Loucy (cell line): ENCODE data around the gene DEDD.
A peak's percentile ranks its signal among the peaks of the same experiment; 100 is the strongest.

Source experiments
- H2AFZ ChIP-seq: fragments of 200-600 bp; sonication (generic); 2 replicates; pipeline ENCODE4 v1.6.0; 2016; ENCODE audit warnings: antibody characterized with exemption, mild to moderate bottlenecking, low read length, moderate library complexity
- H3F3A ChIP-seq: fragments of 200-600 bp; 2 replicates; pipeline ENCODE4 v1.6.0; 2016; ENCODE audit warnings: antibody characterized with exemption, low read depth, mild to moderate bottlenecking
- H3K27me3 ChIP-seq: fragments of 200-600 bp; sonication (generic); 2 replicates; pipeline ENCODE4 v1.6.1; 2014; ENCODE audit warnings: low read length, mild to moderate bottlenecking; ENCODE audit not compliant: insufficient read depth, poor library complexity, severe bottlenecking
- H3K36me3 ChIP-seq: fragments of 200-600 bp; sonication (generic); 2 replicates; pipeline ENCODE4 v1.6.1; 2016; ENCODE audit warnings: low read length; ENCODE audit not compliant: insufficient read depth
- H3K4me1 ChIP-seq: fragments of 200-600 bp; sonication (generic); 2 replicates; pipeline ENCODE4 v1.5.1; 2014; ENCODE audit warnings: low read length, mild to moderate bottlenecking; ENCODE audit not compliant: insufficient read depth, poor library complexity, severe bottlenecking
- H3K4me2 ChIP-seq: fragments of 200-600 bp; sonication (generic); 2 replicates; pipeline ENCODE4 v1.6.0; 2014; ENCODE audit warnings: antibody characterized with exemption, low read length, low read depth, mild to moderate bottlenecking; ENCODE audit not compliant: poor library complexity, severe bottlenecking
- H3K4me3 ChIP-seq: fragments of 200-600 bp; sonication (generic); 2 replicates; pipeline ENCODE4 v1.5.1; 2014; ENCODE audit warnings: low read length, mild to moderate bottlenecking, mixed read lengths; ENCODE audit not compliant: poor library complexity, severe bottlenecking
- H3K79me2 ChIP-seq: fragments of 200-600 bp; sonication (generic); 2 replicates; pipeline ENCODE4 v1.6.1; 2014; ENCODE audit warnings: low read length; ENCODE audit not compliant: insufficient read depth
- H3K9ac ChIP-seq: fragments of 200-600 bp; sonication (generic); 2 replicates; pipeline ENCODE4 v1.6.0; 2014; ENCODE audit warnings: mild to moderate bottlenecking, low read depth, low read length, moderate library complexity; ENCODE audit not compliant: poor library complexity, severe bottlenecking
- H3K9me2 ChIP-seq: fragments of 200-600 bp; sonication (generic); replicated peaks from 2 replicates; pipeline ENCODE4 v1.6.1; 2016; ENCODE audit warnings: low read depth, low read length, mixed read lengths
- H3K9me3 ChIP-seq: fragments of 200-600 bp; sonication (generic); 2 replicates; pipeline ENCODE4 v1.6.1; 2014; ENCODE audit warnings: mild to moderate bottlenecking, antibody characterized with exemption, low read length, low read depth; ENCODE audit not compliant: insufficient read depth
- H4K20me1 ChIP-seq: fragments of 200-600 bp; sonication (generic); 2 replicates; pipeline ENCODE4 v1.6.0; 2014; ENCODE audit warnings: antibody characterized with exemption, low read length, mild to moderate bottlenecking; ENCODE audit not compliant: insufficient read depth, poor library complexity, severe bottlenecking
- CTCF ChIP-seq: fragments of 200-600 bp; sonication (generic); conservative IDR thresholded peaks from 2 replicates; pipeline ENCODE4 v1.5.1; 2014; ENCODE audit warnings: mild to moderate bottlenecking, antibody characterized with exemption, low read length
- EZH2phosphoT487 ChIP-seq: fragments of 200-600 bp; IDR thresholded peaks from 2 replicates; pipeline ENCODE4 v1.6.1; 2018; ENCODE audit warnings: antibody characterized with exemption, mild to moderate bottlenecking, moderate library complexity, borderline replicate concordance

Gene DEDD

GRCh38 chr1:161176468-161177111 lies 44.1 kb upstream of the DEDD start:
- no peak for TF ChIP-seq CTCF
- no peak for TF ChIP-seq EZH2phosphoT487
- peak overlapping the region; percentile 80 for H3K9ac ChIP-seq
- peaks cover 29% of the 10 kb centered on the region for H3K4me1 ChIP-seq
- H3F3A ChIP-seq: no peaks in the 10 kb centered on the region
- H3K36me3 ChIP-seq: peaks cover 23% of the 10 kb centered on the region; the same call in 1 of the 2 replicates
- peaks cover 6% of the 10 kb centered on the region for H4K20me1 ChIP-seq
- H3K4me2 ChIP-seq: peak overlapping the region; percentile 78
- peak overlapping the region; percentile 89 for H2AFZ ChIP-seq
- H3K9me2 ChIP-seq: no peaks in the 10 kb centered on the region
- H3K79me2 ChIP-seq: peaks cover 27% of the 10 kb centered on the region
- peak overlapping the region; percentile 93 for H3K4me3 ChIP-seq
- no peaks in the 10 kb centered on the region for H3K9me3 ChIP-seq
- no peaks in the 10 kb centered on the region for H3K27me3 ChIP-seq

- H3K4me1 ChIP-seq: peaks cover 27% of the 10 kb centered on the region
- no peaks in the 10 kb centered on the region for H3K9me3 ChIP-seq
- TF ChIP-seq CTCF (no peak), EZH2phosphoT487 (no peak)
- no peaks in the 10 kb centered on the region for H3F3A ChIP-seq
- H3K9me2 ChIP-seq: no peaks in the 10 kb centered on the region
- H4K20me1 ChIP-seq: peaks cover 6% of the 10 kb centered on the region
- peaks cover 27% of the 10 kb centered on the region for H3K79me2 ChIP-seq
- H3K4me3 ChIP-seq: peak overlapping the region; percentile 93
- peaks cover 30% of the 10 kb centered on the region; the same call in 1 of the 2 replicates for H3K36me3 ChIP-seq
- peak overlapping the region; percentile 80 for H3K9ac ChIP-seq
- H2AFZ ChIP-seq: no peak overlapping the region
- no peaks in the 10 kb centered on the region for H3K27me3 ChIP-seq
- H3K4me2 ChIP-seq: peak overlapping the region; percentile 78
Measured at GRCh38 chr1:161175771-161176453, 43.4 kb upstream of the DEDD start.

GRCh38 chr1:161174911-161175310 lies 42.4 kb upstream of the DEDD start:
- H3K4me1 ChIP-seq: peaks cover 27% of the 10 kb centered on the region
- no peaks in the 10 kb centered on the region for H3F3A ChIP-seq
- H2AFZ ChIP-seq: no peak overlapping the region
- peak overlapping the region; percentile 78 for H3K4me2 ChIP-seq
- H3K9ac ChIP-seq: no peak overlapping the region
- H4K20me1 ChIP-seq: peaks cover 6% of the 10 kb centered on the region
- no peak overlapping the region for H3K4me3 ChIP-seq
- no peaks in the 10 kb centered on the region for H3K27me3 ChIP-seq
- TF ChIP-seq EZH2phosphoT487: no peak
- TF ChIP-seq CTCF: no peak
- peaks cover 36% of the 10 kb centered on the region; the same call in 1 of the 2 replicates for H3K36me3 ChIP-seq
- no peaks in the 10 kb centered on the region for H3K9me3 ChIP-seq
- no peaks in the 10 kb centered on the region for H3K9me2 ChIP-seq
- H3K79me2 ChIP-seq: peaks cover 27% of the 10 kb centered on the region
